IPS-11a (cell line): Measurements from ENCODE around the gene NCOA1.
"Not testable (repeated sequence)": the region's sequence is repeated elsewhere in the genome, so short reads cannot be mapped to it uniquely, and the experiment has no call there.

ENCODE experiments used
- H3K4me3 ChIP-seq: one replicate; pipeline ENCODE4 v1.5.1; 2013; ENCODE audit warnings: low read depth, low read length, control low read depth

The NCOA1 gene

DNA sequence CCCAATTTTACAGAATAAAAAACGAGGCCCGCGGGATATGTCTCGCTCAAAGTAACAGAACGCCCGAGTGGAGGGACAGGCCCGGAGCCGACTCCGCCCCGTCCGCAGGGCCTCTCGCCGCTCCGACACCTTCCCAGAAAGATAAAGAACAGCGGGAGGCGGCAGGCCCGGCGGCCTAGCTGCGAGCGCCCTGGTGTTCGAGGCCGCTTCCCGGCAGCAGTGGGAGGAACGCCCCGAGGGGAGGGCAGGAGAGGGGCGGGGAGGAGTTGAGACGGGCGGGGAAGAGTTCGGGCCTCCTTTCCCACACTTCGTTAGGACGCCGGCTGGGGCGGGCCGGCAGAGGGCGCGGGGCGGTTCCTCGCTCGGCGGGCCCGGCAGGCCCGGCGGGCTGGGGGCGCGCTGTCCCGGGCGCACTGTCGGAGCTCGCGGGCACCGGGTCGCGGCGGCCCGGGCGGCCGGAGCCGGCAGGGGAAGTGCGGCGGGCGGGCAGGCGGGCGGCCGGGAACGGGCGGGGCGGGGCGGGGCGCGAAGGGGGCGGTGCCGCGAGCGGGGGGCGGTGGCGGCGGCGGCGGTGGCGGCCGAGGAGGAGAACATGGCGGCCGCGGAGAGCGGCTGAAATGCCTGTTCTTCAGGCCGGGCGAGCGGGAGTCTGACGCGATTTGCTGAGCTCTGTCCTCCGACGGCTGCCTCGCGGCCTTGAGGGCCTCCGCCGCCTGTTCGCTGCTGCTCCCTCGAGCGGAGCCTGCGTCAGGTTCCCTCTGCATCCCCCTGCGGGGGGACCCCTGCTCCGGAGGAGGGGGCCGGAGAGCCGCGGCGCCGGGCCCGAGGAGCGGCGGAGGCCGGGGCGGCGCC lies at the start of gene NCOA1:
Gene NCOA1 (plus strand): TSS at position 565 of the 852 bp plus-strand sequence. CDS start 167,424 bp downstream, outside the sequence.
- peak within 1 kb of the TSS; percentile 74 for H3K4me3 ChIP-seq

DNA sequence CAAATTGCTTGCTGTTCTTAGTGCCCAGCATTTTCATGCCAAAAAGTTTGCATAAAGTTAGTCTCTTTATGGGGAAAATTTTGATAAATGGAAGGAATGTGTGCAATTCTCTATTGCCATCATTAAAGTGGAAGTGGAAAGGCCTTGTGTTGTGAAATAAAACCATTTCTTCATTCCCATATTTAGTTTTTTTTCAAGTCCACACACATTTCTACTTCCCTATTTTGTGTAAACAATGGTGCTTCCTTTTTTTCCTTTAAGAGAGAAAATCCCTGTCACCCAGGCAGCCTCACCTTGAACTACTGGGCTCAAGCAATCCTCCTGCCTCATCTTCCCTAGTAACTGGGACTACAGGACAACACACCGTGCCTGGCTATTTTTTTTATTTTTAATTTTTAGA lies 42.3 kb upstream of the NCOA1 start:
- H3K4me3 ChIP-seq: no peak overlapping the region

DNA sequence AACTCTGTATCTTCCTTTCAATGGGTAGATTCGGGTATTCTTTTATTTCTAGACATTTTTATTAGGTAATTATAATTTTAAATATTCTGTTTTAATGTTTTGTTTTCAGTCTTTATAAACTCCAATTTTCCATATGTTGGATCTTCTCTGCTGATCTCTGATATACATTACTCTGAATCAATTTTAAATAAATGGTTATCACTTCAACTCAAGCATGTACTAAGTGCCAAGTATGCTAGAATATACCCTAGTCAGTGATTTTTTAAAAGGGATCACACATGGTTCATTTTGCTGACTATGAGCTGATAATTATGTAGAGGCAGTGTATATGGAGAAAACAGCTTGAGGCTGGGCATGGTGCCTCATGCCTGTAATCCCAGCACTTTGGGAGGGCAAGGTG lies 41.7 kb upstream of the NCOA1 start:
- H3K4me3 ChIP-seq: no peak overlapping the region

DNA sequence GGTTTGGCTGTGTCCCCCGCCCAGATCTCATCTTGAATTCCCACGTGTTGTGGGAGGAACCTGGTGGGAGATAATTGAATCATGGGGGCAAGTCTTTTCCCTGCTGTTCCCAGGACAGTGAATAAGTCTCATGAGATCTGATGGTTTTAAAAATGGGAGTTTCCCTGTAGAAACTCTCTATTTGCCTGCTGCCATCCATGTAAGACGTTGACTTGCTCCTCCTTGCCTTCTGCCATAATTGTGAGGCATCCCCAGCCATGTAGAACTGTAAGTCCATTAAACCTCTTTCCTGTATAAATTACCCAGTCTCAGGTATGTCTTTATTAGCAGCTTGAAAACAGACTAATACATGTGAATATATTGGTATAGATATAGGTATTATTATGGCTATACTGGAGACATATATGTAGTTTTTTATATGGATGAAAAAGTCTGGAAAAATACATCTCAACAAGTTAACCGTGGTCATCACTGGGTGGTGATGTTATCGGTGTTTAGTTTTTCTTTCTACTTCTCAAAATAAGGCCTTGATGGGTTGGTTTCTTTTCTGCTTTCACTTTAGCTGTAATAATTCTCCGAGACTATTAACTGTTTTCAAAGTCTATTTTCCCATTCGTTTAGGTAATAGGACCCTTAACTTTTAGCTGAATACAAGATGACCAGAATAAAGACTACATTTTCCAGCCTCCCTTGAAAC lies 39.1 kb upstream of the NCOA1 start:
- no peak overlapping the region for H3K4me3 ChIP-seq

DNA sequence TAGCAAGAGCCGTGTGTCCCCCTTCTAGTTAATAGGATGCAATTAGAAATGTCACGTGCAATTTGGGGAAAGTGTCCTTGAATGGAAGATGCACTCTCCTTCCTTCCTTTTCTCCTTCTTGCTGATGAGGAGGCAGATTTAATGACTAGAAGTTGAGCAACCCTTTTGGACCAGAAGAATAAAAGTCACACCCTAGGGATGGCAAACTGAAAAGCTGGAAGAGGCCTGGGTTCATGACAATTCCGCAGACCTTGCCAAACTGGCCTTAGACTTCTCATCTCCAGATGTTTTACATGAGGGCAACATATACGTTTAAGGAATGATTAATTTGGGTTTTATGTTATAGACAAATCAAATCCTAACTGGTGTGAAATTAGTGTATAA lies 38.6 kb upstream of the NCOA1 start:
- no peak overlapping the region for H3K4me3 ChIP-seq

DNA sequence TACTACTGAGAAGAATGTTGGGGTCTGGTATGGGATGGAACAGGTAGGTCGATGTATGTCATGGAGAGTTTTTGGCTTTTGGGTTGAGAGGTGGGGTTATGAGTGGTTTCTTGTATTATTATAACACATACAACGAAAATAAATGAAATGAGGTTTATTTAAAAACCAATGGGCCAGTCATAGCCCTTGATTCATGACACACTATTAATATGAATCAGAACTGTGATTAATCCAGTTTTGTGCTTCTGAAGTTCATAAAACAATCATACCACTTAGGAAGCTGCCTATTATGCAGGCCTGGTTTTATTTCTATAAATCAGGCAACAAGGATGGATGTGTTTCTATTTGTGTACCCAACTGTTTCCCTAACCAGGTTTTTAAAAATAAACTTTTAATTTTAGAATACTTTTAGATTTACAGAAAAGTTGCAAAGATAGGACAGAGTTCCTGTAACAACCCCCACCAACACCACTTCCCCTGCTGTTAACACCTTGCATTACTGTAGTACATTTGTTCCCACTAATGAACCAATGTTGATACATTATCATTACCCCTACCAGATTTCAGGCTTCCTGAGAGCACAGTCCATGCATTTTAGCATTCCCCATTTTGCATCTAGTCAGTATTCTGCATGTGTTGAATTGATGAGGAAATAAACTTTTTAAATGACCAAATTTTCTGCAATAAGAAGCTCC lies 37.5 kb upstream of the NCOA1 start:
- H3K4me3 ChIP-seq: no peak overlapping the region

DNA sequence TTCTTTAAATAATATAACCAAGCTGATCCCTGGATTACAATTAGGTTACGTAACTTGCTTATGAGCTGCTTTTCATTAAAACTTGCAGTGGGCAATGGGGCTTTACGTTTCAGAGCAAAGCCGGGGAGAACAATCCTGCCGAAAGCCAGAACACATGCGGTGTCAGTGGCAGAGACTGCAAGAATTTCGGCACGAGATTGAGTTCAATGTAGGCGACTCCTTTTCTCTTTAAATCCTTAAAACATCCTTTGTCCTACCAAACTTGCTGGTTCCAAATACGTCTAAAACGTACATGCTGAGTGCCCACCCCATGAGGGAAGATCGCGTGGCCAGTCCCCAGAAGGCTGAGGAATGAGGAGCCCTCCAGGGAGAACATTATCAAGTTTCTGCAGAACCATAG lies 36.8 kb upstream of the NCOA1 start:
- H3K4me3 ChIP-seq: no peak overlapping the region

DNA sequence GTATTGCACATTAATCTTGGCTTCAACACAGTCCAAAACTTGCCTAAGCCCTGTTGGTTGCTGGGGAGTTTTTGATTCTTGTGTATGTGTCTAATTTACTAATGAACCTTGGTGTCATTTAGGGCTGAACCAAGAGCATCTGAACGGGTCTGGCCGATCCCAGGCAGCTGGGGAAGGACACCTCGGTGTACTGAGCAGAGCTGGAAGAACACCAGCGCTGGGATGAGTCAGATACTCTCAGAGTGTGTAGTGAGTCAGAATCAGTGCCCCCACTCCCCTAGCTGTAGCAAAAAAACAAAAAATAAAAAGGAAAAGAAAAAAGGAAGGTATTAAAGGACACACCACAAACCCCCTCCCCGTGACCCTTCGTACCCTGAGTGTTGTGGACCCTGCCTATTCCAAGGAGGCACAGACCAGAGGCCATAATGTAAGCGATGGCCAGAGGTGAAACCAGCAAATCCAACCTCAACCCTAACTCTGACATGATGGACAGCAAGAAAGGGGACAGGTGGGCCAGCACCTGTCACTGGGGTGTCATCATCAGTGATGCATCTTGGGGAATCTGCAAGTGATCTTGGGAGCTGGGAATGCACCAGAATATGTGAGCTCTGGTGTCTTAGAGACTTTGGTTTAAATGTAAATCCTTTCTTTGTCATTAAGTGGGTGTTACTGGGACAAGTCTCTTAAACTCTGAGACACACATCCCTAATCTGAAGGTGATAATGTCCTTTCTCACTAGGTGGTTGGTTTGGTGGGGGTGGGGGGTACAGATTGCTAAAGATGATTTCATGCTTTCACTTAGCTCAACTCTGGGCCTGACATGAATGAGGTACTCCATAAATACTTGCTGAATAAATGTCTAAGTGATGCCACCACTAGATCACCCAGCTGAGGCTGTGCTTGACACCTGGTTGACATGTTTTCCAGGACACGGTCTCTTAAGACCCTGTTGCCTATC lies 34.2 kb upstream of the NCOA1 start:
- H3K4me3 ChIP-seq: no peak overlapping the region

DNA sequence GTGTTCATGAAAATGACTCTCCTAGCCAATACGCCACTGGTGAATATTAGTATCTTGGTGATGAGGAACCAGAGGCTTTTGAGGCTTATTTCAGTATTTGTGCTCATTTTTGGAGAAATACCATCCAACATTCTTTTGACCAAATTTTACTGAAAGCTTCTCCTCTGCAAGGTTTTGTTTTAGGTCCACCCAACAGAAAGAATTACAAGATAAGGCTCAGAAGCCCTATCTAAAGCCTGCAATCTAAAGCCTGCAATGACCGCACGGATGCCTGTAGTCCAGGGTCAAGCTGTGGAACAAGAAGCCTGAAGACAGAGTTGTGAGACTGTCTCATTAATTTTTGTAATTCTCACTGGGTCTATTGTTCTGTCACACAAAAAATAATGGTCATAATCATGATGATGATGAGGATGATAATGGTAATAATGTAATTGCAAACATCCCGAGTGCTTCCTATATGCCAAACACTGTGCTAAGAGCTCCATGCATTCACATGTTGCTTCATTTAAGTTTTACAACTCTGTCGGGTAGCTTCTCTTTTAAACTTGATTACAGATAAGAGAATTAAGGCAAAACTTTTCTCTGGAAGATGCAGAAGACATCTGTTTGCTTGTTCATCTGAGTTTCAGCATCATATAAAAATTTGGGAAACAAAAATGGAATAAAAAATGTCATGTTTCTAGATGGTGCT lies 33.2 kb upstream of the NCOA1 start:
- no peak overlapping the region for H3K4me3 ChIP-seq

DNA sequence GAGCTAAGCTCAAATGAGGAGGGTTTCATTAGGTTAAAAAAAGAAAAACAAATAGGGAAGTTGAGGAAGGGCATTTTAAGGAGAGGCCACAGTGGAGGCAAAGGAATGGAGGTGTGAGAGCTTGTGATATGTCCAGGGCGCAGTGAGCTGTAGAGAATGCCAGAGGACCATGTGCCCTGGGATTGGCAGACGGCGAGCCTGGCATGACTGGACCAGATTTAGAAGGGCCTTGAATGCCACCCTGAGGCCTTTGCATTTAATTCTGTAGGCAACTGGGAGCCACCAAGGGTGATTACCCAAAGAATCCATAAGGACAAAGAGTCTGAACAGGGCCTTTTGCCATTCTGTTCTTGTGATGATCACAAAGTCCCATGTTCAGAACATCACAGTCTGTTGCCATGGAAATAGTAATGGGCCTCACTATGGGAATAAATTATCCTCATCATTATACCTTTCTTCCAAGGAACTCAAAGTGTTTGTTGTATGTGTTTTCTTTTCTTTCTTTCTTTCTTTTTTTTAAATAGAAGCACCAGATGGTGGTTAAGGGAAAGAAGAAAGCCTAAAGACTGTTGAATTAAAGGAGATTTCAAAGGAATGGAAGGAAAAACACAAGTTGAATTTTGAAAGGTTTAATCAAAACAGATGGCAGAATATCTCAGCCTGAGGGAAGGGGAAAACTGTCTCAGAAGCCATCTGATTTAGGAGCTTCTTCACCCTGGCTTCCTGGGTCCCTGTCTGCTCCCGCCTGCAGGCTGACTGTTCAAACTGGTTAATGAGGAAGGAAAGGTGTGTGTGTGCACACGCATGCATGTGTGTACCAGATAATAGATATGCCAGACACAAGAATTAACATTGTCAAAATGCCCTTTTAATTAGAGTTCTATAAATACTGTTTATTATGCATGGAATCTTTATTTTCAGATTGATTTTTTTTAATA lies 31.6 kb upstream of the NCOA1 start:
- H3K4me3 ChIP-seq: no peak overlapping the region

DNA sequence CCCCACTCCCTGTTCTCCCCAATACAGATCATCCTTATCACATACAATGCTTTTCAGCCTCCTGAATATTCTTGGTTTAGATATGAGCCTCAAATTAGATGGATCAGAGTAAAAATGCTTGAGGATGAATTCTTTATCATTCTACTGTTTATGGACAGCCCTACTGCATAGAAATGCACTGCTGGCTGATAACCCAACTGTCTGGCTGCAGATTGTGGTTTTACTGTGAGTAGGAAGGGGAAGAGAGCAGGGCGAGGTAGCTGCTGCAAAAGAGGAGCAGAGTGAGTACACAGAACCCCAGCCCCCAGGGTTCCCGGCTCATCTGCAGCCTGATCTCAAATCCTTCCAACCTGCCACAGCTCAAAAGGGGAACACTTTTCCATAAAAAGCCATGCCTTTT lies 29.4 kb upstream of the NCOA1 start:
- H3K4me3 ChIP-seq: no peak overlapping the region

DNA sequence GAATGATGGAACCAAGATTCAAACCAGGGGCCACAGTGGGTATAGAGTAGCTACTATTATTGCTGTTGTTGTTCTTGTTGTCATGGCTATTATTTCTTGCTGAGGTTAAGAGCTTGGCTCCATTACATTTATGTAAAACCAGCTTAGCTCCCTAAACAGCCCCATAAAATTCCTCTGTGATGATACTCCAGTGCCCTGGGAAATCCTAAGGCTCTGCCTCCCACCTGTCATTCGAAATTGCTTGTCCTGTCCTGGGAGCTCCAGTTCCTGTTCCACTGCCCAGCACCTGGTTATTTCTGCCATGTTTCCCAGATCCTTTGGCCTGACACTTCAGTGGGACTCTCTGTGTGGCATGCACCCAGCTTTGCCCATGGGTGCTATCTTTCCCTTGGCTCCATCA lies 27.8 kb upstream of the NCOA1 start:
- no peak overlapping the region for H3K4me3 ChIP-seq

DNA sequence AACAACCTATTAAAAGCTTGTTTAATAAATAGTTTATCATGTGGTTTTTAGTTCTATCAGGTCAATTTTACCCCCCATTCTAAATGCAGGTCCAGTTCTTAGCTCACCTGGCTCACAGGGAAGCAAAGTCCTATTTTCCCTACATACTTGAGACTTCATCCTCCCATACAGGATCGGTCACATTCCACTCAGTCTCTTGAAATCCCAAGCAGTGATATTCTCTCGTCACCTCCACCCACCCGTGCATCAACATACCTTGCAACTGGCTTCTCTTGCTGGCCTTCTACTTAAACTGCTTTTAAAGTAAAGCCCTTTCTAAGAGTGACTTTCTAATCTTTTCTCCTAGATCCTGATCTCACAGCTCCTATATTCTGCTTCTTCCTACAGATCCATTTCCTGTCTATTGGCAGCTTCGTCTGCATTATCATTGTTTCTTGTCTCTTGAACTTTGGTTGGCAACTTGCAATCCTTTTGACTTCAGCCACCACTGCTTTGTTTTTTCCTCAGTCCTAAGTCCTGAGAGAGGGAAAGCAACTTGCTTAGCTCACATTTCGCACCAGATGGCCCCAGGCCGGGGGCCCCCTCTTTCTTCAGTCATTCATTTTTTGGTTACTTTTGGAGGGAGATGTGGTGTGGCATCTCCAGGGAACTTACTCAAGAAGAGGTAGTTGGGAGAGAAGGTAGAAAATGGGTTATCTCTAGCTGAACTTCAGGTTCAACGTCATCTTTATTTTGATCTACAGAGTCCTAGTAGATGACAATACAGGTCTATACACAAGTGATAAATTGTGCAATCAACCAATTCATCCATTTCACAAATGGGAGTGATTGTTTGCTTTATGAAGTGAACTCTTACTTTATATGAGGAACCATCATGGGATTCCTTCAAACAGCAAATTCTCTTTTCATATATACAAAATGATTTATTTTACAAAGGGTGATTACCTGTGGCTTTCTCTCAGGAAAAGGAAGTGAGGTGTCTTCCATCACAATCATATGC lies 23.9 kb upstream of the NCOA1 start:
- no peak overlapping the region for H3K4me3 ChIP-seq

DNA sequence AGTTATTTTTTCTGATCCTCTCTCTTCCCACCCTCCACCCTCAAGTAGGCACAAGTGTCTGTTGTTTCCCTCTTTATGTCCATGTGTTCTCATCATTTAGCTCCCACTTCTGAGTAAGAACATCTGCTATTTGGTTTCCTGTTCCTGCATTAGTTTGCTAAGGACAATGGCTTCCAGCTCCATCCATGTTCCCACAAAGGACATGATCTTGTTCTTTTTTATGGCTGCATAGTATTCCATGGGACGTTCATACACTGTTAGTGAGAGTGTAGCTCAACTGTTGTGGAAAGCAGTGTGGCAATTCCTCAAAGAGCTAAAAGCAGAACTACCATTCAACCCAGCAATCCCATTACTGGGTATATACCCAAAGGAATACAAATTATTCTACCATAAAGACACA lies 22.6 kb upstream of the NCOA1 start:
- H3K4me3 ChIP-seq: not testable (repeated sequence)

DNA sequence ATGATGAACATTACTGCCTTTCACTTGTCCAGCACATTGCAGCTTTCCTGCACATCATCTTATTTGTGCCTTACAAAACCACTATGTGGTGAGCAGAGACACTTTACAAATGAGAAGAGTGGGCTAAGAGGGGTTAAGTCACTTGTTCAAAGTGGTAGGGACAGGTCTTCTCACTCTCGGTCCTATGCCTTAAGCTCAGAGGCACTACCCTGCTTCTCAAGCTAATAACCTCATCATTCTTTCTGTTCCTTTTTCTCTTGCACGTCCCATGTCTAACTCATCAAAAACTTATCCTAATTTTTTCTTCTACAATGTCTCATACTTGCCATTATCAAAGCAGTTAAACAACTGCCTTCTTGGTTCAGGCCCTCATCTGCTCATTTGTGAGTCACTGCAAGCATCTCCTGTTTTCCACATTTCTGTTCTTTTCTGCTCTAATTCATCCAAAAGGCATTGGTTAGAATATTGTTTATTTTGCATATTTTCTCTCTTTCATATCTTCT lies 21.9 kb upstream of the NCOA1 start:
- H3K4me3 ChIP-seq: no peak overlapping the region

DNA sequence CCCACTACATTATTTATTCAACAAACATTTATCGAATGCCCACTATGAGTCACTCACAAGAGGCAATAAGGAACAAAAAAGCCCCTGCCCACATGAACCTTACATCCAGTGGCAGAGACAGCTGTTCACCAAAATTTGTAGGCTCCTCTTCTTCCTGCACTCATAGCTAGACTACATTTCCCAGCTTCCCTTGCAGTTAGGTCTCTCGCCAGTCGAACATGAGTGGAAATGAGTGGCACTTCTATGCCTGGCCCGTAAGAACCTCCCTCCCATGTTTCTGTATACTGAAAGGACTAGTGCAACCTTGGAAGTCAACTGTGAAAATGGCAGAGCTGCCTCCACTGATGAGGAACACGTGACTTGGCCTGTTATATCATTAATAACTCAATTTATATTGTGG lies 19.4 kb upstream of the NCOA1 start:
- H3K4me3 ChIP-seq: no peak overlapping the region

DNA sequence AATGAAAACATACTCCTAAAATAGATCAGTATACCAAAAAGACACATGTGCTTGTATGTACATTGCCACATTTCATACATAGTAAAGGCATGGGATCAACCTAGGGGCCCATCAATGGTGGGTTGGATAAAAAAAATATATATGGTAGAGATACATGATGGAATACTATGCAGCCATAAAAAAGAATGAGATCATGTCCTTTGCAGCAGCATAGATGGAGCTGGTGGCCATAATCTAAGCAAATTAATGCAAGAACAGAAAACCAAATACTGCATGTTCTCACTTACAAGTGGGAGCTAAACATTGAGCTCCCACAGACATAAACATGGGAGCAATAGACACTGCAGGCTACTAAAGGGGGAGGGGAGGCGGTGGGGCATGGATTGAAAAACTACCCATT lies 18.6 kb upstream of the NCOA1 start:
- H3K4me3 ChIP-seq: no peak overlapping the region

DNA sequence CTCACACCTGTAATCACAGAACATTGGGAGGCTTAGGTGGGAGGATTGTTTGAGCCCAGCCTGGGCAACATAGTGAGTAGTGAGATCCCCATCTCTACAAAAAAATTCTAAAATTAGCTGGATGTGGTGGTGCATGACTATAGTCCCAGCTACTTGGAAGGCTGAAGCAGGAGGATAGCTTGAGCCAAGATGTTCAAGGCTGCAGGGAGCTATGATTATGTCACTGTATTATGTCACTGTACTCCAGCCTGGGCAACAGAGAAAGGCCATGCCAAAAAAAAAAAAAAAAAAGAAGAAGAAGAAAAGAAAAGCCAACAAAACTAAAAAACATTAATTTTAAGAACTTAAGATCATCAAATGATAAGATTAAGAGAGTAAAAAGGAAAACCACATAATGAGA lies 17.4 kb upstream of the NCOA1 start:
- no peak overlapping the region for H3K4me3 ChIP-seq
